Measurements from ENCODE around the gene RABGAP1L.

- TF ChIP-seq POLR2A (IDR thresholded peaks at IDR 0.05) (no peak), CTCF (IDR thresholded peaks at IDR 0.05) (no peak)
Observed at GRCh38 chr1:174367892-174368291, 208.6 kb downstream of the RABGAP1L start.
